Neural crest cell (in vitro differentiated cells): ENCODE measurements around the gene IFT80. TPM values are rescaled to one million over a fixed set of nuclear protein-coding genes. Genes with fewer than 3 reads are reported as not detected.

Experiments
- DNase-seq: peaks from one replicate; pipeline ENCODE4 v3.0.0; 2021; ENCODE audit warnings: low read depth, mixed read lengths, low spot score
- H3K27ac Mint-ChIP-seq: one replicate; pipeline ENCODE4 v1.8.0; 2021; ENCODE audit warnings: mild to moderate bottlenecking, mixed read lengths; ENCODE audit not compliant: unreplicated experiment
- H3K27me3 Mint-ChIP-seq: 2 replicates; pipeline ENCODE4 v1.8.0; 2021; ENCODE audit warnings: low read depth, mild to moderate bottlenecking, mixed read lengths
- H3K36me3 Mint-ChIP-seq: 2 replicates; pipeline ENCODE4 v1.8.0; 2021; ENCODE audit warnings: low read depth, mild to moderate bottlenecking, mixed read lengths
- H3K4me1 Mint-ChIP-seq: 2 replicates; pipeline ENCODE4 v1.8.0; 2021; ENCODE audit warnings: mixed read lengths
- H3K4me3 Mint-ChIP-seq: one replicate; pipeline ENCODE4 v1.8.0; 2021; ENCODE audit warnings: mild to moderate bottlenecking, mixed read lengths
- H3K9me3 Mint-ChIP-seq: 2 replicates; pipeline ENCODE4 v1.8.0; 2021; ENCODE audit warnings: mixed read lengths
- CTCF ChIP-seq: fragments of 200-600 bp; sonication (generic); conservative IDR thresholded peaks from 2 replicates; pipeline ENCODE4 v1.5.0; 2021; ENCODE audit warnings: antibody characterized with exemption, mild to moderate bottlenecking
- total RNA-seq: library from RNA; stranded (reverse); gene quantifications from 2 replicates; pipeline ENCODE4 v1.2.1, GENCODE V29; 2021

IFT80 gene
- total RNA-seq, 1 donor from 2014 or later, result 38.4 TPM

GRCh38 chr3:160355826-160356225 lies 43.2 kb downstream of the IFT80 start:
- no peak for DNase-seq
- H3K27me3 Mint-ChIP-seq, result no peaks in the 10 kb centered on the region
- TF ChIP-seq CTCF, result no peak
- H3K36me3 Mint-ChIP-seq, result peaks cover 12% of the 10 kb centered on the region
- no peak overlapping the region for H3K4me3 Mint-ChIP-seq
- no peaks in the 10 kb centered on the region for H3K9me3 Mint-ChIP-seq
- H3K4me1 Mint-ChIP-seq, result no peaks in the 10 kb centered on the region
- no peak overlapping the region for H3K27ac Mint-ChIP-seq

- H3K9me3 Mint-ChIP-seq, result no peaks in the 10 kb centered on the region
- H3K27ac Mint-ChIP-seq, result no peak overlapping the region
- no peak overlapping the region for H3K4me3 Mint-ChIP-seq
Observed at GRCh38 chr3:160346511-160346910, 52.5 kb downstream of the IFT80 start.

GRCh38 chr3:160343132-160343531 lies 55.9 kb downstream of the IFT80 start:
- Mint-ChIP-seq H3K9me3 (no peaks in the 10 kb centered on the region), H3K36me3 (peaks cover 9% of the 10 kb centered on the region), H3K27me3 (no peaks in the 10 kb centered on the region), H3K4me1 (peaks cover 10% of the 10 kb centered on the region), H3K27ac (no peak overlapping the region), H3K4me3 (no peak overlapping the region)
- no peak for DNase-seq
- TF ChIP-seq CTCF, result peak; percentile 64

More at GRCh38 chr3:160346511-160346910, 52.5 kb downstream of the IFT80 start:
- no peak for TF ChIP-seq CTCF
- DNase-seq, result no peak
- peaks cover 10% of the 10 kb centered on the region for H3K4me1 Mint-ChIP-seq
- H3K36me3 Mint-ChIP-seq, result peaks cover 6% of the 10 kb centered on the region
- H3K27me3 Mint-ChIP-seq, result no peaks in the 10 kb centered on the region

- no peaks in the 10 kb centered on the region for H3K4me1 Mint-ChIP-seq
- no peaks in the 10 kb centered on the region for H3K27me3 Mint-ChIP-seq
- H3K27ac Mint-ChIP-seq, result no peak overlapping the region
- H3K4me3 Mint-ChIP-seq, result no peak overlapping the region
- DNase-seq, result no peak
- peaks cover 15% of the 10 kb centered on the region for H3K36me3 Mint-ChIP-seq
- no peak for TF ChIP-seq CTCF
- H3K9me3 Mint-ChIP-seq, result peaks cover 6% of the 10 kb centered on the region
Observed at GRCh38 chr3:160340351-160340750, 58.7 kb downstream of the IFT80 start.

- Mint-ChIP-seq H3K9me3 (no peaks in the 10 kb centered on the region), H3K4me1 (peaks cover 10% of the 10 kb centered on the region)
Observed at GRCh38 chr3:160331127-160331937, 67.7 kb downstream of the IFT80 start.

More at GRCh38 chr3:160331127-160331937, 67.7 kb downstream of the IFT80 start:
- peak overlapping the region; percentile 10 for H3K27ac Mint-ChIP-seq
- H3K36me3 Mint-ChIP-seq, result peaks cover 7% of the 10 kb centered on the region
- H3K27me3 Mint-ChIP-seq, result no peaks in the 10 kb centered on the region
- no peak overlapping the region for H3K4me3 Mint-ChIP-seq
- no peak for DNase-seq
- no peak for TF ChIP-seq CTCF
